ENCODE measurements around the gene COL27A1.

DNA sequence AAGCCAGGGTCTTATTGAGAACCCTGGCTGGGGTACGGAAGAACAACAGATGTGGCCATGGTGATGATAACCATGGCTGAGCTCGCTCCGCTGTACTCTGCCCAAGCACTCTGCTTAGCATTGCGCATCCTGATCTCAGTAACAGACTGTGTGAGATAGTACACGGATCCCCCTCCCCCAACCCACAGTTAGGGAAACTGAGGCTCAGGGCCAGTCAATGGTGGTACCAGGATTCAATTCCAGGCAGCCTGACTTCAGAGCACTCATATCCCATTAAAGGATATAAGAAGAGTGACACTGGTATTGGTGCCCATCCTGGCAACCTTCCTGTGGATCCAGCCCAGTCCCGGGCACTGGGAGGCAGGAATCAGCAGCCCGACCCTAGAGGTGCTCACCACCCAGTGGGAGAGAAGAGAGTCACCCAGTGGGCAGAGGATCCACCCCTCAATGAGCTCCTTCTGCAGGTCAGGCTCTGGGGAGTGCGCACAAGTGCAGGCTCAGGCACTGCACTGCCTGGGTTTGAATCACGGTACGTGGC lies 29.8 kb upstream of the COL27A1 start:
- TF ChIP-seq CTCF (IDR thresholded peaks at IDR 0.05; ENCODE audit: borderline replicate concordance, extremely low read depth, low read length, poor library complexity, severe bottlenecking) (no peak), EZH2 (IDR thresholded peaks at IDR 0.05; ENCODE audit: borderline replicate concordance, low read depth, low read length, severe bottlenecking) (no peak)
